NB4 (cell line): ENCODE measurements around the gene SPINK1.

ENCODE experiments used
- MYC ChIP-seq: IDR thresholded peaks from 2 replicates; pipeline ENCODE4 v1.6.1; 2011; ENCODE audit warnings: low read depth, low read length
- TF ChIP-seq, protein P1 (sequence below): IDR thresholded peaks from one replicate; pipeline ENCODE4 v1.5.1; 2012; ENCODE audit warnings: low read depth, low read length
- TF ChIP-seq, protein P2 (sequence below): IDR thresholded peaks from 2 replicates; pipeline ENCODE4 v1.6.1; 2011; ENCODE audit warnings: low read depth, low read length

DNA sequence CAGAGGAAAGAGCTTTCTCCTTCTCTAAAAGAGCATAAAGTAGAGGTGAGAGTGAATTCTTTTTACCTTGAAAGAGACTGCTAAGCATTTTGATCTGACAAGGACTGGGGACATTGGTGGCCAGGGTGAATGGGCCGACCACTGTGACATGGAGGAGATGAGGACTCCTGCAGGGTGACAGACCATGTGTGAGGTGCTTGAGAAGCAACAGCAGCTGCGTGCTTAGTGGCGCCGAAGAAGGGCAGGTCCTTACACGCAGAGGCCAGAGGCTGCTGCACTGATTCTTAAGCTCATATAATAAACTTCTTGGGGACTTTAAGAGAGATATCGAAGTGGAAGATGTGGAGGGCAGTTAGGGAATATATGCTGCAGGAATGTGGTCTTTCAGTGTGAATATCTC, 40.3 kb downstream of the SPINK1 start:
- TF ChIP-seq, protein P1, sequence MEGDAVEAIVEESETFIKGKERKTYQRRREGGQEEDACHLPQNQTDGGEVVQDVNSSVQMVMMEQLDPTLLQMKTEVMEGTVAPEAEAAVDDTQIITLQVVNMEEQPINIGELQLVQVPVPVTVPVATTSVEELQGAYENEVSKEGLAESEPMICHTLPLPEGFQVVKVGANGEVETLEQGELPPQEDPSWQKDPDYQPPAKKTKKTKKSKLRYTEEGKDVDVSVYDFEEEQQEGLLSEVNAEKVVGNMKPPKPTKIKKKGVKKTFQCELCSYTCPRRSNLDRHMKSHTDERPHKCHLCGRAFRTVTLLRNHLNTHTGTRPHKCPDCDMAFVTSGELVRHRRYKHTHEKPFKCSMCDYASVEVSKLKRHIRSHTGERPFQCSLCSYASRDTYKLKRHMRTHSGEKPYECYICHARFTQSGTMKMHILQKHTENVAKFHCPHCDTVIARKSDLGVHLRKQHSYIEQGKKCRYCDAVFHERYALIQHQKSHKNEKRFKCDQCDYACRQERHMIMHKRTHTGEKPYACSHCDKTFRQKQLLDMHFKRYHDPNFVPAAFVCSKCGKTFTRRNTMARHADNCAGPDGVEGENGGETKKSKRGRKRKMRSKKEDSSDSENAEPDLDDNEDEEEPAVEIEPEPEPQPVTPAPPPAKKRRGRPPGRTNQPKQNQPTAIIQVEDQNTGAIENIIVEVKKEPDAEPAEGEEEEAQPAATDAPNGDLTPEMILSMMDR, result no peak
- TF ChIP-seq, protein P2, sequence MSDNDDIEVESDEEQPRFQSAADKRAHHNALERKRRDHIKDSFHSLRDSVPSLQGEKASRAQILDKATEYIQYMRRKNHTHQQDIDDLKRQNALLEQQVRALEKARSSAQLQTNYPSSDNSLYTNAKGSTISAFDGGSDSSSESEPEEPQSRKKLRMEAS, result no peak
- no peak for TF ChIP-seq MYC
